GM13977 (cell line): ENCODE results near the gene LYPD1.

Experiments
- DNase-seq: peaks from one replicate; pipeline ENCODE4 v3.0.0; 2012; ENCODE audit warnings: low spot score
- CTCF ChIP-seq: IDR thresholded peaks from 2 replicates; pipeline ENCODE4 v1.5.1; 2012; ENCODE audit warnings: mild to moderate bottlenecking, control low read depth; ENCODE audit not compliant: insufficient read depth; ENCODE audit errors: extremely low read depth, missing control alignments
- in situ Hi-C: fragments of 300-500 bp; cut with MboI; formaldehyde crosslinking; loops from one replicate; pipeline ENCODE4 v1.12.0; 2022; ENCODE audit warnings: low sequenced_read_pairs, low pct_unique_long_range_greater_than_20kb, mixed read lengths, inconsistent platforms; ENCODE audit not compliant: unreplicated experiment

Gene LYPD1

GRCh38 chr2:132668189-132668823 is 1.7 kb downstream of the LYPD1 start:
- TF ChIP-seq CTCF = no peak
- in situ Hi-C loops = no loop called here

DNA sequence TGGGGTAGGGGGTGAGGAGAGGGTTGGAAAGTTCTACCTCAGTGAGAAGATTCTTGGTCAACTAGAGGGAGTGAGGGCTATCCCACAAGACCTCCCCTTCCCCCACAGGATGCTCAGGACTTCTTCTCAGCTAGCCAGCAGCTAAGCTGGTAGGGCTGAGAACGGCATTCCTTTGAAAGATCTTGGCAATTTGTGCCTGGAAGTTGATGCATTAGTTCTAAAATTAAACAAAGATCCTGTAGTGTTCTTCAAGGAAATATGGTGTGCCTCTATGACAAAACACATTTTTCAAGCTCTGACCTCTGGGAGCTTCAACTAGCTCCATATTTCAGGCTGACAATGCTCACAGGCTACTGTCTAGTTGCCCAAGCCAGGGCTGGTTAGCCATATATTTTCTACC is 2.3 kb downstream of the LYPD1 start:
- no peak for DNase-seq
- TF ChIP-seq CTCF = no peak
- in situ Hi-C loops = no loop called here

More at GRCh38 chr2:132668189-132668823, 1.7 kb downstream of the LYPD1 start:
- no peak for DNase-seq

DNA sequence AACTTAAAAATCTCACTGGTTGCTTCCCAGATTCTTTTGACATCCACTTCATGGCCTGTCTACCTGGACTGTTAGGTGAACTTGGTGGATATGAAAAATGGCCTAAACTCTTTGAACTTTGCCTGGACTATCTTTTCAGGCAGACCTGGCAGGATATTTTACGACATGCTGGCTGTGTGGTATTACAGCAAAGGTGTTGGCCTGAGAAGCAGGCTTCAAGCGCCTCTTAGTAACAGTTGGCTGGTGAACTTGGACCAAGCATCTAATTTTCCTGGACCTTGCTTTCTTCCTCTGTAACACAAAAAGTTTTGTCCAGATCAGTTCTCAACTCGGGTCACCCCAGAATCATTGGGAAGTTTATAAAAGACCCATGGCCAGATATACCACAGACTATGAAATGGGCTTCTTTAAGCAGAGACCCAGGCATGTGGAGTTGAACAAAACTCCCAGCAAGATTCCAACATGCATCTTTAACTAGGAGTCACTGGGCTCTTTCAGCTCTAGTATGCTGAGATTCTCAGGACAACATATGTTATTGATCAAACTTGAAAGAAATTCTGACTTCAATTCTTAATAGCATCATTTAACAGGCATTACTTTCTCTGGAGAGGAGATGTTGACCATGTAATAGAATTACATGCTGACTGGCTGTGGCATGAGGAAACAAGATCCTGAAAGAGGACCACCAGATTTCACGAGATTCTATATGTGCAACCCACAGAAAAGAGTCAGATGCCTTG is 4.4 kb downstream of the LYPD1 start:
- DNase-seq = no peak
- no peak for TF ChIP-seq CTCF
- in situ Hi-C loops = no loop called here

GRCh38 chr2:132664096-132664495 is 5.9 kb downstream of the LYPD1 start:
- no peak for DNase-seq
- TF ChIP-seq CTCF = no peak

DNA sequence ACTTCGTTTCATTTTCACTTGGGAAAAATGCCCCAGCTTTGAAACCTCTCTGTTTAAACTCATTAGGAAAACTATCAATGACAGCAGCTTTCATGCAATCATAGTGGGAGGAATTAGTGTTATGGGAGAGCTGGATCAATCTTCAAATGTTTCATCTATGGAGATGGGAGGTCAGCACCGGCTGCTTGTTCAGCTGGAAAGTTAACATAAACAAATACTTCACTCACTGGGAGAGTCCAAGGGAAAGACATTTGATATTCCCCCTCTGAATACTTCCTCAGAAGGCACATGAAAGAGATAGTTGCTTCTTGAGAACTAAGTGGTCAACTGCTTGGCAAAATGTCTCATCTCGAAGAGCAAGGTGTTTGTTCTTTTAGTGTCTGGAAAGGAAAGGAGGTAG is 7.3 kb downstream of the LYPD1 start:
- DNase-seq = no peak
- in situ Hi-C loops = no loop called here
- no peak for TF ChIP-seq CTCF

More at GRCh38 chr2:132664096-132664495, 5.9 kb downstream of the LYPD1 start:
- in situ Hi-C loops = no loop called here

GRCh38 chr2:132659331-132659730 is 10.7 kb downstream of the LYPD1 start:
- in situ Hi-C loops = no loop called here
- TF ChIP-seq CTCF = no peak
- no peak for DNase-seq
